HG03103 (cell line): ENCODE measurements around the gene SLC25A21.

Experiments
- ATAC-seq: cut with Tn5 transposase; IDR thresholded peaks from one replicate; pipeline ENCODE4 v1.9.1; 2021; ENCODE audit warnings: low read depth; ENCODE audit not compliant: unreplicated experiment

SLC25A21 gene

DNA sequence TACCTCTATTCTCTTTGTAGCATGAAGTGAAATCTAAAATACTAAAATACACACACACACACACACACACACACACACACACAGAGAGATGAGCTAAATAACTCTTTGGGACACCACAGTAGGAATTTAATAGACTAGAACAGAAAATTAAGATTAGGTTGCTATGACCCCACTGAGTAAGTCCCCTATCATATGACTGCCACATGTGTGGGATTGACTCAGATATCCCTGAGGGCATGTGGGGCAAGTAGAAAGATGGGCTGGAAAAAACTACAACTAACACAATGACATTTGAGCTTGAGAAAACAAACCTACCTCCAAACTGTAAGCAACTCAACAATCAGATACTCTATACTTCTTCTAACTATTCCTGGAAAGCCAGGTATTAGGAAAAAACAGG lies 27.0 kb downstream of the SLC25A21 start:
- no peak for ATAC-seq

DNA sequence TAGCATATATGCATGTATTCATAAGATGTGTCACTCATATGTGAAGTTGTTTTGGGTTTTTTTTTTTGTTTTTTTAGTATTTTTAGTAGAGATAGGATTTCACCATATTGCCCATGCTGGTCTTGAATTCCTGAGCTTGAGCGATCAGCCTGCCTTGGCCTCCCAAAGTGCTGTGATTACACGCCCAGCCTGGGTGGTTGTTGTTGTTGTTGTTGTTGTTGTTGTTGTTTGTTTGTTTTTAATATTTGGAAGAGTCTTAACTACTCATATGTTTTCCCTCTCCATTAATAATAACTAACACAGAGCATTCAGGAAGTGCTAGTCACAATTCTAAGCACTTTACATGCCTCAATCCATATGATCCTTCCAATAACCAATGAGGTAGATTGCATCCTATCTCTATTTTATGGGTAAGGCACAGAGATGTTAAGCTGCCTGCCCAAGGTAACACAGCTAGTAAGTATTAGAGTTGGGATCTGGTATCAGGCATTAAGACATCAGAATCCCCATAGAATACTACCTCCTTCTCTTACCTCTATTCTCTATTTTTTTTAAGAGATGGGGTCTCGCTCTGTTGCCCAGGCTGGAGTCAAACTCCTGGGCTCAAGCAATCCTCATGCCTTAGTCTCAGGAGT lies 27.6 kb downstream of the SLC25A21 start:
- ATAC-seq = no peak

DNA sequence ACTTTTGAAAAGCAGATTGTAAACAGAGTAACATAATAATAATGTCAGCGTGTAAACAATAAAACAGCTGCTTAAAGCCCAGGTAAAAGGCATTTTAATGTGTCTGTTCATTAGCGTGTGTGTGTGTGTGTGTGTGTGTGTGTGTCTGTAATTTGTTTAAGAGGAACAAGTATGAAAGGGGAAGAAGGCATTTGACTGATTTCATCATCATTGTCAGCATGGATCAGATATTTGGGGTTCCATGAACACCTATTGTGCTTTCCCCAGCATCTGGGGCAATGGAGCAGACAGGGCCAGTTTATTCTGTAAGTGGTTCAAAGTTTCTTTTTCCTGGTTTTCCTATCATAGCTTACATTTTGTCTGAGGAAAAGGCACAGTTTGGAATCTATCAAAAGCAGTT lies 28.9 kb downstream of the SLC25A21 start:
- ATAC-seq = no peak

DNA sequence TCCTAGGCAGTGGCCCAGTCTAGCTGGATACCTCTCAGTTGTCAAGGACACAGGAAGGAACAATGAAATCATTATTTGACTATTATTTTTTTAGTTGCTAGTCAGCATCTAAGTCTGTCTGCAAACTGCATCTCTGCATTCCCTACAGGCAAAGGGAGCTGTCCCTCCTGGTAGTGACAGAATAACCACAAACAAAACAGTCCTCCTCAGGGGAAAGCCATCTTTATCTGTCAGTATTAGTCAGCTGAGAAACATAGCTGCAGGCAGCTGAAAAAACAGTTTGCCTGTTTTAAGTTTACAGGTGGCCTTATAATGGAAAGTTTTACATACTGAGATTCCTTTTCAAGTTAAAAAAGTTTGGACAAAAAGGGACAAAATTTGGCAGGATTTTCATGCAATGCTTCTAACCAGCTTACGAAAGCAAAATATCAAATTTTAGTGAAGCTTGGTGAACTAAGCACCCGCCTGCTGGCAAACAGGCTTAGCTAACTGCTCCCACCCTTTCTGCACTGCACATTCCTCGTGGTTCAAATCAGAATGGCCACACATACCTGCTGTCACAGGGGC lies 29.5 kb downstream of the SLC25A21 start:
- ATAC-seq = no peak

DNA sequence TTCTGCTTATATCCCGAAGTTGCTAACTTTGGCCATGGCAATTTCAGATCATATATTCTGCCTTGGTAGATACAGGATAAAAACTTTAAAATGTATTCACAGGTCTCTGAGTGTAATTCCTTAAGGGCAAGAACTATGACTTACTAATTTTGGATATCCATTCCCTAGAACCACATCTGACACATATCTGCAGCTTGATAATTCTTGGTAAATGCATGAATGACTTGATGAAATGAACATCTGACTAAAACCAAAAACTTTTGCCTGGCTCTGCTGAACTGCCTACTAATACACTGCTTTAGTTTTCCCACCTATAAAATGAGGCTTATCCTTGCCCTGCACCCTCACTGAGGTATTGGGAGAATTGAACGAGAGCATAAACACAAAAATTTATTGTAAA lies 32.2 kb downstream of the SLC25A21 start:
- no peak for ATAC-seq

DNA sequence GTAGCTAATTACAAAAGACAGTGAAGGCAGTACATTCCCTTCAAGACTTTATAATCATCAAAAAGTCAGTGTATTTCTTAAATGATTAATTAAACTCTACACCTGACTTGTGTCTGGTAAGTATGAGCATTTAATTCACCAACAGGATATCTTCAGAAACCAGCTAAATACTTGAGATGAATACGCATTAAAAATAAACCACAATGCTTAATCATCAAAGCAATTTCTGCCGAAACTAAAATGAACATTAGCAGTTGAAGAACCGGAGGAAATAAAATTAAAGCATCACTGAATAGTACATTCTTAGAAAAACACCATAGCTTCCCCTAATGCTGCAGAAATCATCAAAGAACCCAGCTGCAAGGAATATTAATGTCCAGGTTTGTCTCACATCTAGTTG lies 32.7 kb downstream of the SLC25A21 start:
- no peak for ATAC-seq

DNA sequence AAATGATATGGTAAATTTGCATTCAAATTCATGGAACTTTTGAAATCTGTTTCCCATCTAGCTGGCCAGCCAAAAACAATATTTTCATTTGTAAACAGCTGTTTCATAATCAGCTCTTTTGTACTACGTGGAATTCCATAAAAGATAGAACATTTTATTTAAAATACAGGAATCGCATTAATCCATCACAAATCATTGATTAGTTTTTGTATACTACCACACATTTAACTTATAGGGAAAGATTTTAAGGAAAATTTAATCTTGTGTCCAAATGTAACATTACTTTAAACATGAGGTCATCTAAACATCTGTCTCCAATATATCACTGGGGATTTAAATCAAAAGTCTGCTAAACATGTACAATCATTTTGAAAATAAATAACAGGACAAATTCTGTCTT lies 33.5 kb downstream of the SLC25A21 start:
- no peak for ATAC-seq

DNA sequence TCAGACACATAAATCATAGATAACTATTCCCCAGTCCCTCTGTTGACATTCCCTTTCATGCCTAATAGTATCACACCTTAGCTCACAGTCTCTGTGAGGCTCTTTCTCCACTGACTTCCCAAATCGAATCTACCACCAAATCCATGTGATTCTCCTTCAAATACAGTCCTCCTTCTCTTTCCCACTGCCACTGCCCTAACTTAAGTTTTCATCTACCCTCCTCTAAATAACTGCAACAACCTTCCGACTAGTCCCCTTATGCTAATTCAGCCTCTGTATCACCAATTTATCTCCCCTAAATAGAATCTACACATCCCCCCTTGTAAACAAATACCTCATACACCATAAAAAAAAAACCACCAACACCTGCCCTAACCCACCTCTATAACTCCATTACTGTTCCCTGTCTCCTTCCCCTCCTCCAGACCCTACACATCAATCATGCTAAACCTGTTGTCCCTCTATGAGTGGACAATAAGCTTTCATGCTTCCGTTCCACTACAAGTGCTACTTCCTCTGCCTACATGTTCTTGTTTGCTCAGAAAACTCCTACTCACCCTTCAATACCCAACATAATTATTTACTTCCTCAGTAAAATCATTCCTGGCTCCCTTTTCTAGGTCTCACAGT lies 39.0 kb downstream of the SLC25A21 start:
- ATAC-seq = no peak

DNA sequence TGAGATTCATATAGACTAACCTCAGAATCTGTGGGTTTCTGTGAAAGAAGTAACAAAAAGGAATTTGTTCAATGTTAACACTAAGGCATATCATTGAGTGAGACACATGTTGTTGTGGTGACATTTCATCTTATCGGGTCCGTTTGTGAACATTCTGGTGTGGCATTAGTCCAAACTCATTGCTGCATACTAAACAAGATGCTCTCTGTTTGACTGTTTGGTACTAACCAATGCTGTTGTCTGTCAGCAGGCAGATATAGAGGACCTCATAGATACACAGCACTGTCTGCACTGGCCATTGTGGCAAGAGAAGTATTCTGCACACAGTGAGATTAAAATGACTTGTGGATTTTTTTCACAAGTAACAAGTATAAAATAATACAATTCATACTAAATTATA lies 41.2 kb downstream of the SLC25A21 start:
- ATAC-seq = no peak

DNA sequence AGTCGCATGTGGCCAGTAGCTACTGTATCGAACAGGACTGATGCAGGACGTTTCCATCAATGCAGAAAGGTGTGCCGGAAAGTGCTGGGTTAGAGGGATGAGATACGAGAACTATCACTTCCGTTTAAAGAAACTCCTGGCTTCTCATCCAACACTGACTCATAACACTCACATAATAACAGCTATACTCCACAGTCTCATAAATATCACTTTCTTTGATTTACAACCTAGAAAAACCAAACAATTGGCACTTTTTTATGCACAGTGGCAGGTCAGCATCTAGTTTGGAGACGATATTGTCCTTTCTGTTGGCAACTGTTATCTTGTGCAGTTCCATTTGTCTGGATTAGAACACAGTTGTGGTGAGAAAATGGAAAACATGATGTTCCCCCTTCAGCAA lies 43.4 kb downstream of the SLC25A21 start:
- ATAC-seq = no peak

DNA sequence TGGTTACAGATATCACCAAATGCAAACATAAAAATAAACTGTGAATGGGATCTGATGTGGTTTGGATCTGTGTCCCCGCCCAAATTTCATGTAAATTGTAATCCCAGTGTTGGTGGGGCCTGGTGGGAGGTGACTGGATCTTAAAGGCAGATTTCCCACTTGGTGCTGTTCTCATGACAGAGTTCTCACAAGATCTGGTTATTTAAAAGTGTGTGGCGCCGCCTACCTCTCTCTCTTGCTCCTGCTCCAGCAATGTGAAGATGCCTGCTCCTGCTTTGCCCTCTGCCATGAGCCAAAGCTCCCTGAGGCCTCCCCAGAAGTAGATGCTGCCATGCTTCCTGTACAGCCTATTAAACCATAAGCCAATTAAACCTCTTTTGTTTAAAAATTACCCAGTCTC lies 47.8 kb downstream of the SLC25A21 start:
- no peak for ATAC-seq

DNA sequence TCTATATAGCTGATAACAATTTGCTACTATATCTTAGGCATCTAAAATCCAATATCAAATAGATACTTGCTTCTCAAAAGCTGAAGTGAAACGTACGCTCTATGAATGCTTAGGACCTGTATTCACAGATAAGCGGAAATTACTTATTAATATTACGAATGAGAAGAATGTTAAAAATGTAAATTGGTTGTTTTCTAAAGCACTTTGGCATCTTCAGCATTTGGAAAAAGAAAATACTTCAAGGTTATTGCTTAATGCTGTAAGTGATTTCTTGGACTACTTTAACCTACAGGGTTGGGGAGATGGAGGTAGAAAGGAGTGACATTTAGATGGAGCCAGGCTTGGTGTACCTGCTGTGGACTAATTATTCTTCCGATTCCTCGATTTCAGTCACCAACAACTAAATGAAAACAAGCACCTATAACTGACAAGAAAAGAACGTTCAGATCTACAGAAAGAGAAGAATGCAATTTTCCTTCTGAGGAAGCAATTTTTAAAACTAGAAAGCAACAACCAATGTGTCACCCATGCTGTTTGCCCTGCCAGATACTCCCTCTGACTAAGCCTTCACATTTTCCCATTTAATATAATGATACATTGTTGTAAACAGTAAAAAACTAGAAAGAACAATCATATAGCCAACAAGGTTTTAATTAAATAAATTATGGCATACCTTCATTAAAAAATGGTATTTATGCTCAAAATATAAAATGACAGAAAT lies 49.3 kb downstream of the SLC25A21 start:
- ATAC-seq = no peak

DNA sequence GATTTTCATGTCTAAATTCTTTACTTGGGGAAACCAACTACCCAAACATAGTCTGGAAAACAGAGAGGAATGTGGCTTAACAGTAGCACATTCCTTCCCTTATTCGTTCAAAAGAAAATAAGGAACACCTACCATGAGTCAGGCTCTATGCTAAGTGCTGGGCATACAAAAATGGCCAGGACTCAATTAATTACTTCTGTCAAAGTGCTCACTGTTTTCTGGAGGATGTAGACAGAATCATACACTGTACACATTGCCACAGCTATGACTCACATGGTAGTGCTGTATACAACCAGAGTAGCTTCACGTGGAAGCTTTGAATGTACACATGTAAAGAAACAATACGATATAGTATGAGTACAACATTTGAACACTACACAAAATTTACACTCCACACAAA lies 50.1 kb downstream of the SLC25A21 start:
- ATAC-seq = no peak

DNA sequence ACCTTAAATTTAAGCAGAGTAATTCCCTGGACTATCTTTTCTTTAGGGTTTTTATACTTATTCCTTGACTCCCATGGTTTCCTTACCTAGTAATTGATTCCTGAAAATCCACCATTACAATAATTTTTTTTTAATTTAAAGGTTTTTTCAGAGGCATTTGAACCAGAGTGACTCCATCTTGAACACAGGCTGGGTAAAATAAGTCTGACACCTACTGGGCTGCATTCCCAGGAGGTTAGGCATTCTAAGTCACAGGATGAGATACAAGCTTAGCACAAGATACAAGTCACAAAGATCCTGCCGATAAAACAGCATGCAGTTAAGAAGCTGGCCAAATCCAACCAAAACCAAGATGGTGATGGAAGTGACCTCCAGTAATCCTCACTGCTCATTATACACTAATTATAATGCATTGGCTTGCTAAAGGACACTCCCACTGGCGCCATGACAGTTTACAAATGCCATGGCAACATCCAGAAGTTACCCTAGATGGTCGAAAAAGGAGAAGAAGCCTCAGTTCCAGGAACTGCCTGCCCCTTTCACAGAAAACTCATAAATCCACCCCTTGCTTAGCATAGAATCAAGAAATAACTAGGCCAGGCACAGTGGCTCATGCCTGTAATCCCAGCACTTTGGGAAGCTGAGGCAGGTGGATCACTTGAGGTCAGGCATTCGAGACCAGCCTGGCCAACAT lies 53.6 kb downstream of the SLC25A21 start:
- ATAC-seq = no peak

DNA sequence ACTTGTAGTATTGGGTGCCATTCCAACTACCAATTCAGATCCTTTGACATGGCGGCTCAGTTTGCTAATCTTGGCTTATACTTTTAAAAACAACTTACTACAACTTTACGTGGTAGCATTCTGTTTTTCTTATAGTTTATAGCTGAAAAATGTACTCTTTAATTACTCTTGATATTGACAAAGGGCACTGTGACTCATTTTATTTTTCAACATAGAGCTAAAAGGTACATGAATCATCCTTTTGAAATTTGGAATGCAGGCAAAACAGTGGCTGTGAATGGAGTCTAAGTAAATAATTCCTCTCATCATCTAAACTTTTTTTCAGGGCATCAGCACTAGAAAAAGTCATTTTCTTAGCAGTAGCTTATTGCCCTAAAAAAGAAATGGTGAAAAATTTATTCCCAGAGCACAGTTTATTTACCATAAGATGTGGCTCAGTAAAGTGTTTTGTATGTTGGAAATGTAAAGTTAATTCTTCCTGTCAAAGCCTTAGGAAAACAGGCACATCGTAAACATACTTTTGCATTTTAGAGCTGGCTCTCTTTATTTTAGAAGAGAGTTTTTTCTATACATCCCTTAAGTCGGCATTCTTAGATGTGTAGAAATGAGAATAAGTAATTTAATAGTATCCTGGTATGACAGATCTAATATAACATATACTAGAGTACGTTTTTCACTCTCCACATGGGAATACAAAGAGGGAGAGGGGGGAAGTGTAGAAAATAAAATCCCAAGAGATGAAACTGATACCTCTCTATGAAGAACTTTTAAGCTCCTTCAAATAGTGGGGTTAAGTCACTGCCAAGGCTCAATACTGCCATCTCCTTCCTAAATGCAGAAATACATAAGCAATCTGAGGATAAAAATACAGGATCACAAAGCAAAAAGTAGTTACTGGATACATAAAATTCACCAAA lies 55.2 kb downstream of the SLC25A21 start:
- no peak for ATAC-seq

DNA sequence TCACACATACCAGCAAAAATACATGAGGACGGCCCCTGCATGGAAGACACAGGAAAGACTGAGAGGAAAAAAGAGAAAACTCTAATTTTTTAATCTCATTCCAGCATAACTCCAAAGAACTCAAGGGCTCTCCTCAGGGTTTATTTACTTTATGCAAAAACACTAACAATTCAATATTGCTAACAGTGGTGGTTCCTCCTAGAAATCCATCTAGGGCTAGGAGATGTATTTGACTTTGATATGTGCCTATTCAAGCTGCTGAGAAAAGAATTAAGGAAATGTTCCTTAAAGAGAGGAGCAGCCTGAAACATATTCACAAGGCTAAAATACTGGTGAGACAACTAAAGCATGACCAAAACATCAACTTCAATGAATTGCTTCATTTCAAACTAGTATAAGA lies 57.0 kb downstream of the SLC25A21 start:
- no peak for ATAC-seq

DNA sequence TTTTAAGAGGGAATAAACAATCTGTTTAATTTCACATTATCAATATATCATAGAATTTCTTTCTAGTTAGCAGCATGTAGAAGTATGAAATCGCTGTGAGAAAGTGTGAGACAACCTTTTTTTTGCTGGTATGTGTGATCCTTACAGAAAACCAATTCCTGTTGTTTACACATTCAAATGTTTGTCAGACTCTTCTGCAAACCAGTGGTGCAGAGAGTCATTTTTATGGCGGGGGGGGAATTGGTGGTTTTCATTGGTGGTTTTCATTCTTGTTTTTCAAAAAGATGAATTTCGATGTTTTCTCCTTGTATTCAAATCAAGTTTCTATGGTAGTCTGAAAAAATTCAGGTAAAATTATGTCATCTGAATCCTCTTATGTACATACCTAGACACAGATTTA lies 57.8 kb downstream of the SLC25A21 start:
- ATAC-seq = no peak

DNA sequence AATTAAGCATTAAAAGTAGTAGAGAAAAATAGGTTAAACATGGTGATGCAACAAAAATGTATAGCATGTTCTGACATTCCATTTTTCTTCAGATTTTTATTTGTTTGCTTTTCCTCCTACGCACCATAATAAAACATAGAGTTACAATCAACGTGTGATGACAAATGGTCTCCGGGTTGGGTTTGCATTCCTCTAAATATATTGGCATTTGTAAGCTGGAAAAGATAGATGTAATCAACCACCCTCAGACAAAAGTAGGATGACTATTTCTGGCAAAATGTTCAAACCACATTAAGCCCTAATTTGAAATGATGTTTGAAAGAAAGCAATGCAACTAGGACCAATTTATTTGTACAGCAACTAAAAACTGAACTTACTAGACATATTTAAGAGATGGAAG lies 58.4 kb downstream of the SLC25A21 start:
- ATAC-seq = no peak

DNA sequence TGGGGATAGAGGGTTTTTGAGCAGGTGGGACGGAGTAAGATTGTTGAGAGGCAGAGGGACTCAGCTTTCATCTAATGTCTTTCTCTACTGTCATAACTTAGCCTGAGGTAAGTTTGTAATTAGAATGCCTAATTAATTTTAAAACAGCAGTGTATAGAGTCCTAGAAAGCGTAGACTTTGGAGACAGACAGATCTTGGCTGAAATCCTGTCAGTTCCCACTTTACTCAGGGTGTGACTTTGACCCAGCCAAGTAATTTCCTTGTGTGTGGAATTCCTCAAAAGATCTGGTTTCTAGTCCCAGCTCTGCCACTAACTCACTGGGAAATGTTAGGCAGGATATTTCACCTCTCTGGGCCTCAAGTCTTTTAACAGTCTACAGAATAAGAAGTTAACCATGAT lies 74.3 kb downstream of the SLC25A21 start:
- no peak for ATAC-seq

DNA sequence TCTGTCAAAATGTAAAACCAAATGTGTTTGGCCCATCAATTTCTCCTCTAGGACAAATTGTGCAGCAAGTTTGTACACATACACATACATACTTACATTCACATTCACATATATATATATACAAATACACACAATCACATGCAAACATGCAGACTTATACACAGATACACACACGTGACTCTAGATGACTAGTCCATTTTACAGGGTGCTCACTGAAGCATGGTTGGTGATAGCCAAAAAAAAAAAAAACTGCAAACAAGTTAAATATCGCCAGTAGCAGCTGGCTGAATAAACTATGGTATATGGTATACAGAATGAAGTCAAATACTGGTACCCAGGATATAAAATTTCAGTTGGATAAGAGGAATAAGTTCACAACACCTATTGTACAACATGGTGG lies 77.9 kb downstream of the SLC25A21 start:
- no peak for ATAC-seq
